ENCODE measurements around the gene NDUFS8.

Gene NDUFS8

DNA sequence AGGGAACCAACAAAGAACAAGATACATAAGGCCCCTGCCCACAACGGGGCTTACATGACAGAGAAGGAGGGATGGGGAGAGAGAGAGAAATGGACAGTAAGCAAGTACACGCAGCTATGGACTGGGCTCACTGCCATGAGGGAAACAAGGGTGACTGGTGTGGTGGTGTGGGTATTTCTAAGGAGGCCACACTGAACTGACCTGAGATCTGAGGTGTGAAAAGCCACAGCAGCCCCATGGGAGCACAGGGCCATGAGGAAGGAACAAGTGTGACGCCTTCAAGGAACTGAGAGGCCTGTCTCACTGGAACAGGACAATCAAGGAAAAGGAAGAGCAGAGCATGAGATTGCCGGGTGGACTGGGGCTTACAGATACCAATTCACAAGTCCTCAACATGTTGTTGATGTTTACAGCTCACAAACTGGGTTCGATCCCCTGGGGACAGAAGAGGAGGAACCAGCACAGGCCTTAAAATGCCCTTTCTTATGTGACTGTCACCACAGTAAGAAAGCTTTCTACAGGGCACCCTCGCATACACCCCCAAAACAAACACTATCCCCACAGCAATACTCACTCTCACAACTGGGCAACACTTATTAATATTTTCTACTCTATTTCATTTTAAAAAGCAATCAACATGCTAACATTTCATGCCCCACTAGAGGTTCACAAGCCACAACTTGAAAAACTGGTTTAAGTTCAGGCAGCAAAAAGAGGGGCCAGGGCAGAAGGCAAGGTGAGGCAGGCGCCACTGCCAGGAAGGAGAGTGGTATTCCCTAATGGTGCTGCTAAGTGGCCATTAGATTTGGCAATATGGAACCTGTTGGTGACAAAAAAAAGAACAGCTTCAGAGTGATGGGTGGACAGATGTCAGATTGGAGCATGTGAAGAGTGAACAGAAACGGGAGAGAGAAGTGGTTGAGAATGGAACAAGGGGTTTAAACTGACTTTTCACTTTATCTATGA lies 47.4 kb downstream of the NDUFS8 start:
- no peak for DNase-seq (ENCODE audit: low read depth in 2 of 2)

DNA sequence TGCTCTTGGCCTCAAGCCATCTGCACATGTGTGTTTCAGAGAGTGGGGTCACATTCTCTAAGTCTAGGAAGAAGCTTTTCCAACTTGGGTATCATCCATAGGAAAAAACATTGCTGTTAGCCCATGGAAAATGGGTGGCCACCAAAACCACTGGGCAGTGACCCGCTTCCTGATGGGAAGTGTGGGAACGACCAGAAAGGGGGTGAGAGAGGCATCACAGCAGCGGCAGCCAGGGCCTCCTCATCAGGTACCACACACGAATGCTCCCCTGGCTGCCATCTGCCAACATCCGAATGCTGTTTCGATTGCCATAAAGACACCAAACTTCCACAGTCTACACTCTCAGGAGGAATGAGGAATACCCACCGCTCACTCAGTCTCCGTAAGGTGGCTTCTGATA lies 50.4 kb downstream of the NDUFS8 start:
- no peak for DNase-seq (ENCODE audit: low read depth in 2 of 2)

DNA sequence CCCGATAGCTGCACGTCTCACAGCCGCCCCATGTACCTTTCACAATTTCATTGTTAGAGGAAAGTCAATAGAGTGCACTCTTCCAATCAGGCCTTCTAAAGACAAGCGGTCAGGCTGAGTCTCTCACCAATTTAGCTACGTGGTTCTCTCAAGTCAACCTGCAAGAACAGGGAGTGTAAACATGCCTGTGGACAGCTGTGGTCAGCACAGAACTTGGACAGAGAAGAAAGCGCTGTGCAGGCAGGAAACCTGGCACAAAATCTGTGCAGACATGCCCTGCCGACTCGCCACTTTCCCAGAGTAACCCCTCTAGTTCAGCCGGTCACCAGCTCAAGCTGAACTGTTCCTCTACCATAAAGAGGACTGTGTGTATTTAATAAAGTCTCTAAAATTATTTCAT lies 51.2 kb downstream of the NDUFS8 start:
- no peak for DNase-seq (ENCODE audit: low read depth in 2 of 2)

DNA sequence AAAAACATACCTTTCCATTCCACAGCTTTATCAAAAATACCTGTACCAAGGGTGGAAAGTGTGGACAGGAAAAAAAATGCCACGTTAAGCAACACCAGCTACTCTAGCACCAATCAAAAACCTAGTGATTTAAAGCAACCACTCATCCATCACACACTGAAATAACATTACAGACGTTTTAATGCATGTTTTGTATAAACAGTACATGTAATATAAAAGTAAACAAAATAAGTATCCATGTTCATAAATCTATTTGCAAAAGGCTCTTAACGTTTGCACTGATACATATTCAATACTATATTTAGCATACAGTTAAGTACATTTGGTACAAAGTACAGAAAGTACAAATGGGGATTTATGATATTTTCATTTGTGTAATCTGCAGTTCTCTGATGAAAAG lies 52.0 kb downstream of the NDUFS8 start:
- no peak for DNase-seq (ENCODE audit: low read depth in 2 of 2)

DNA sequence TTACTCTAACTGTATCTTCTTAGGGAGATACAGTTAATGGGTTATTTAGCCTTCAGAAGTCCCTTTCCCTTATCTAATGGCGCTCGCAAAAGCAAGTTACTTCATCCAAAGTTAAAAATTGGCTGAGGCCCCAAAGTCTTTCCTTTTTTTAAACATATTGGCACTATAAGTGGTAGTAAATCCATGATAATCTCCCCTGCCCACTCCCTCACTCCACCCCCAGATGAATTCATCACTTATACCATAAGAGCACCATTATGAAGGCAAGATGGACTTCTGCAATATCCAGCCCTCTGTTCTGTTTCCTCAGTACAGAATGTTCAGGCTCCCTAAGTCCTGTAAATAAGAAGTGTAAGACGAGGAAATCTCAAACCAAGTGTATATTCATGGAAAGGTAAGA lies 53.0 kb downstream of the NDUFS8 start:
- no peak for DNase-seq (ENCODE audit: low read depth in 2 of 2)

Data from stimulated activated CD8-positive, alpha-beta memory T cell treated with anti-CD3 and anti-CD28 coated beads, Interleukin-15, amount 100 ng/mL, for 4 hours (primary cell).